ENCODE measurements around the gene TRPM5. TPM values are rescaled to one million over a fixed set of nuclear protein-coding genes. Genes with fewer than 3 reads are reported as not detected.

TRPM5 gene
- total RNA-seq, 4 donors from 2014 or later = not detected

GRCh38 chr11:2395211-2395730 is 49.0 kb downstream of the TRPM5 start:
- TF ChIP-seq POLR2A (IDR thresholded peaks at IDR 0.05) = no peak
- TF ChIP-seq, protein P1, sequence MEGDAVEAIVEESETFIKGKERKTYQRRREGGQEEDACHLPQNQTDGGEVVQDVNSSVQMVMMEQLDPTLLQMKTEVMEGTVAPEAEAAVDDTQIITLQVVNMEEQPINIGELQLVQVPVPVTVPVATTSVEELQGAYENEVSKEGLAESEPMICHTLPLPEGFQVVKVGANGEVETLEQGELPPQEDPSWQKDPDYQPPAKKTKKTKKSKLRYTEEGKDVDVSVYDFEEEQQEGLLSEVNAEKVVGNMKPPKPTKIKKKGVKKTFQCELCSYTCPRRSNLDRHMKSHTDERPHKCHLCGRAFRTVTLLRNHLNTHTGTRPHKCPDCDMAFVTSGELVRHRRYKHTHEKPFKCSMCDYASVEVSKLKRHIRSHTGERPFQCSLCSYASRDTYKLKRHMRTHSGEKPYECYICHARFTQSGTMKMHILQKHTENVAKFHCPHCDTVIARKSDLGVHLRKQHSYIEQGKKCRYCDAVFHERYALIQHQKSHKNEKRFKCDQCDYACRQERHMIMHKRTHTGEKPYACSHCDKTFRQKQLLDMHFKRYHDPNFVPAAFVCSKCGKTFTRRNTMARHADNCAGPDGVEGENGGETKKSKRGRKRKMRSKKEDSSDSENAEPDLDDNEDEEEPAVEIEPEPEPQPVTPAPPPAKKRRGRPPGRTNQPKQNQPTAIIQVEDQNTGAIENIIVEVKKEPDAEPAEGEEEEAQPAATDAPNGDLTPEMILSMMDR (IDR thresholded peaks at IDR 0.05) = no peak
- DNase-seq (ENCODE audit: low spot score in 2 of 2) = no peak
- intact Hi-C loops (cut with DNase I; ENCODE audit: low total_unique reads) = no loop called here
- 74 to 78% methylated on average over 10 to 26 of the region's 26 CpGs for WGBS, 2 donors
- H3K4me3 ChIP-seq (ENCODE audit: low read depth, poor library complexity, severe bottlenecking) = no peak overlapping the region

DNA sequence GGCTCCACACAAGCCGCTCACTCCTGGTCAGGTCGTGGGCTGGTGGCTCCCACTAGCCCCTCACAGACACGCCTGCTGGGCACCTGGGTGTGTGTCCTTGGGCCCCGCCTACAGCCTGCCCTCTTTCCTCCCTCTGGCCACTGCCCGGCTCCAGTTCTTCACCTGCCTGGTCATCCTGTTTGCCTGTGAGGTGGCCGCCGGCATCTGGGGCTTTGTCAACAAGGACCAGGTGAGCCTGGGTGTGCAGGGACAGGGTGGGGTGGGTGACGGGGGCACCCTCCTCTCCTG is 49.6 kb downstream of the TRPM5 start:
- no peak for DNase-seq (ENCODE audit: low spot score in 2 of 2)
- TF ChIP-seq POLR2A (IDR thresholded peaks at IDR 0.05) = no peak
- TF ChIP-seq, protein P1 (IDR thresholded peaks at IDR 0.05) = no peak
- intact Hi-C loops (cut with DNase I; ENCODE audit: low total_unique reads) = no loop called here
- 89 to 93% methylated on average over 7 to 8 of the region's 8 CpGs for WGBS, 2 donors
- no peak overlapping the region for H3K4me3 ChIP-seq (ENCODE audit: low read depth, poor library complexity, severe bottlenecking)

Other genes with a start within 250 kb of the TRPM5 start
- 10 to 100 TPM; 21.9 to 43.6 (median 29.3) TPM for gene ASCL2, start 173.9 kb downstream of the TRPM5 start, total RNA-seq
- 1 to 10 TPM in 1 of 4 donors, under 1 TPM in 3; 0.42 to 1.4 (median 0.65) TPM for gene C11orf21, start 142.6 kb downstream of the TRPM5 start, total RNA-seq
- gene TSPAN32, start 142.5 kb downstream of the TRPM5 start, total RNA-seq = 1 to 10 TPM in 2 of 4 donors, under 1 TPM in 2; 0.30 to 2.4 (median 1.5) TPM
- gene CD81, start 67.2 kb downstream of the TRPM5 start, total RNA-seq = 100 to 1,000 TPM; 189 to 337 (median 250) TPM
- 10 to 100 TPM; 45.6 to 58.7 (median 55.8) TPM for gene TSSC4, start 43.8 kb downstream of the TRPM5 start, total RNA-seq
- 1 to 10 TPM in 3 of 4 donors, under 1 TPM in 1; 0.81 to 2.2 (median 1.6) TPM for gene KCNQ1, start 494 bp upstream of the TRPM5 start, total RNA-seq